ENCODE results near the gene SHANK3. TPM values are rescaled to one million over a fixed set of nuclear protein-coding genes. Genes with fewer than 3 reads are reported as not detected.

Gene SHANK3
- total and polyA plus RNA-seq, 2 experiments from 2014 or later: 3.3 to 14.4 TPM

DNA sequence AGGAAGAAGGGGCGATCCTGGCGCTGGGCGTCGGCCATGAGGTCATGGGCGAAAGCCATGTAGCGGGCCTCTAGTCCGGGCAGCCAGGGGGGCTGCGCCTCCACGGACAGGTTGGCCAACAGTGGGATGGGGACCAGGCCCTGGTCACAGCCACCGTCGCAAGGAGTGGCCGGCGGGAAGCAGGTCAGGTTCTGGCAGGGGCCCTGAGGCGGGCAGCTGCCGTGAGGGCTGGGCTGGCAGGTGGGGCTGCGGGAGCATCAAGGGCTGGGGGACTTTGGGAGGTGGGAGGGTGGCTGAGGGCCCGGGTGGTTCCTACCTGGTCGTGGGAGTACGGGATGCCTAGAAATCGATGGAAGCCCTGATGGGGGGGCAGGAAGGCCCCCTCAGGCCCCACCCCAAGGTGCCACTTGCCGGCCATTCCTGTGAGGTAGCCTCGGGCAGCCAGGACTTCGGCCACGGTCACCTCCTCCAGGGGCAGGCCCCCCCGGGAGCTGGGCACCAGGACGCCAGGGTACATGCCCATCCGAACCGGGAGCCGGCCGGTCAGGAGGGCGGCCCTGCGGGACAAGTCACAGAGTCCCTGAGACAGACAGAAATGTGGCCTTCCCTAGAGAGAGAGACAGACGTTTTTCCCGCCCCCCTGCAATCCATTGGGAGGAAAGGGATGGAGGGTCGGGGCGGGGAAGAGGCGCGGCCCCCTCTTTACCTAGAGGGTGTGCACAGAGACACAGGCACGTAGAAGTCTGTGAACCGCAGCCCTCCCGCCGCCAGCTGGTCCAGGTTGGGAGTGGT is 45.6 kb upstream of the SHANK3 start:
- no peaks in the 10 kb centered on the region for H3K36me3 ChIP-seq
- H3K9me3 ChIP-seq (ENCODE audit: low read depth): no peaks in the 10 kb centered on the region
- TF ChIP-seq, protein P1, sequence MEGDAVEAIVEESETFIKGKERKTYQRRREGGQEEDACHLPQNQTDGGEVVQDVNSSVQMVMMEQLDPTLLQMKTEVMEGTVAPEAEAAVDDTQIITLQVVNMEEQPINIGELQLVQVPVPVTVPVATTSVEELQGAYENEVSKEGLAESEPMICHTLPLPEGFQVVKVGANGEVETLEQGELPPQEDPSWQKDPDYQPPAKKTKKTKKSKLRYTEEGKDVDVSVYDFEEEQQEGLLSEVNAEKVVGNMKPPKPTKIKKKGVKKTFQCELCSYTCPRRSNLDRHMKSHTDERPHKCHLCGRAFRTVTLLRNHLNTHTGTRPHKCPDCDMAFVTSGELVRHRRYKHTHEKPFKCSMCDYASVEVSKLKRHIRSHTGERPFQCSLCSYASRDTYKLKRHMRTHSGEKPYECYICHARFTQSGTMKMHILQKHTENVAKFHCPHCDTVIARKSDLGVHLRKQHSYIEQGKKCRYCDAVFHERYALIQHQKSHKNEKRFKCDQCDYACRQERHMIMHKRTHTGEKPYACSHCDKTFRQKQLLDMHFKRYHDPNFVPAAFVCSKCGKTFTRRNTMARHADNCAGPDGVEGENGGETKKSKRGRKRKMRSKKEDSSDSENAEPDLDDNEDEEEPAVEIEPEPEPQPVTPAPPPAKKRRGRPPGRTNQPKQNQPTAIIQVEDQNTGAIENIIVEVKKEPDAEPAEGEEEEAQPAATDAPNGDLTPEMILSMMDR (IDR thresholded peaks at IDR 0.05; ENCODE audit: low read depth, low read length): no peak
- H3K4me3 ChIP-seq: peak overlapping the region; percentile 98
- no peak overlapping the region for H3K27ac ChIP-seq
- H3K4me1 ChIP-seq (ENCODE audit: low read depth): peaks cover 7% of the 10 kb centered on the region
- H3K27me3 ChIP-seq: no peaks in the 10 kb centered on the region
- no peak for DNase-seq (ENCODE audit: low read depth in 1 of 2, low spot score in 1 of 2)

DNA sequence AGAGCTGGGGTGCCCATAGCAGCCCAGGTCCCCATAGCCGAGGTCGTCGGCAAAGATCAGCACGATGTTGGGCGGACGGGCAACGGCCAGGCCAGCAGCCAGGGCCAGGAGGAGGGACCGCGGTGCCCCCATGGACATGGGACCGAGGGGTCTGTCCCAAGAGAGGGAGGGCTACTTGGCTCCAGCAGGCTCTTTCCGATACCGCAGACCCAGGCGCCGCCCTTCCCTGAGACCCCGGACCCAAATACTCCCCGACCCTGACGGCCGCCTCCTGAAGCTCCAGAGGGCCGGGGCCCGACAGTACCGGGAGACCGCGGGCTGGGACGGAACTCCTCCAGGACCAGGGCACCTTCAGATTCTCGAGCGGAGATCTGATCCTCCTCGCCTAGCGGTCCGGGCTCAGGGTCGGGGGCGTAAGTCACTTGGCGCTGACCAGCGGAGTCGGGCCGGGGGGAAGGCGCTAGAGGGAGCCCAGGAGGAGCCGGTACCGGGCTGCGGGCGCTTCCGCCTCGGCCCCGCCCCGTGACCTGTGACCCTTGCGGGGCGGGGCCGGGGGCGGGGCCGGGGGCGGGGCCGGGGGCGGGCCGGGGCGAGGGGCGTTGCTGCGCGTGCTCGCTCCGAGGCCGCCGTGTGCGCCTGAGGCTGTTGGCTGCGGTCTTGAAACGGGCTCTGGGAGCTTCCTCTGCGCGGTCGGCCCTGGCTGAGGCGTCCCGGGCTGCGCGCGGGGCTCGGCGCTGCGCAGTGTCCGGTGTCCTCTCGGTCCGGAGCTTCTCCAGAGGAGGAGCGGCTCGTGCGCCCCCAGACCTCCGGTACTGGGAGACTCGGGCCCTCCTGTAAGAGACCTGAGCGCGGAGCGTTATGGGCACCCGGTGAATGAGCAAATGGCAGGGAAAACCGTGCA is 44.7 kb upstream of the SHANK3 start, which contains the start of gene ARSA:
Gene ARSA, minus strand, starts transcription at position 511 of the 901 bp plus-strand sequence. Its CDS starts 373 bp downstream, at position 138.
- Histone ChIP-seq H3K27ac (peak within 1 kb of the TSS; percentile 40), H3K36me3 (no peaks in the 10 kb centered on the region)
- TF ChIP-seq, protein P1 (IDR thresholded peaks at IDR 0.05; ENCODE audit: low read depth, low read length): peak; percentile 24

DNA sequence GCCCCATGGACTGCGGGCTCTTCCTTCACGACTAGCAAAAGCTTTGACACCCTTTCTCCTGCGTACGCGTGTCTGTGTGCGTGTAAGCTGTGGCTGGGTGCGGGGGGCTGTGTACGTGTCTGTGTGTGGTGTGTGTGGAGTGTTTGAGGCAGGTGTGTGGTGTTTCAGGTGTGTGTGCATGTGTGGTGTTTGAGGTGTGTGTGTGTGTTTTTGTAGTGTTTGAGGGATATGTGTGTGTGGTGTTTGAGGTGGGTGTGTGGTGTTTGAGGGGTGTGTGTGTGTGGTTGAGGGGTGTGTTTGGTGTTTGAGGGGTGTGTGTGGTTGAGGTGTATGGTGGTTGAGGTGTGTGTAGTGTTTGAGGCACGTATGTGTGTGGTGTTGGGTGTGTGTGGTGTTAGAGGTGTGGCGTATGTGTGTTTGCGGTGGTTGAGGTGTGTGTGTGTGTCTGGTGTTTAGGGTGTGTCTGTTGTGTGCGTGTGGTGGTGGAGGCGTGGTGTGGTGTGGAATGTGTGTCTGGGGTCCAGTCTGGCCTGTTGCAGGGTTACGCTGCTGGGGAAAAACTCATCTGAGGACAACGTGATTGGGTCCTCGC is 44.0 kb upstream of the SHANK3 start:
- TF ChIP-seq, protein P1 (IDR thresholded peaks at IDR 0.05; ENCODE audit: low read depth, low read length): no peak
- no peak for DNase-seq (ENCODE audit: low read depth in 1 of 2, low spot score in 1 of 2)
- H3K4me3 ChIP-seq: peak overlapping the region; percentile 98
- no peaks in the 10 kb centered on the region for H3K9me3 ChIP-seq (ENCODE audit: low read depth)
- H3K4me1 ChIP-seq (ENCODE audit: low read depth): peaks cover 4% of the 10 kb centered on the region
- H3K36me3 ChIP-seq: no peaks in the 10 kb centered on the region
- H3K27me3 ChIP-seq: no peaks in the 10 kb centered on the region
- peak overlapping the region; percentile 40 for H3K27ac ChIP-seq

More for the DNA sequence above, 44.7 kb upstream of the SHANK3 start, which contains the start of gene ARSA:
- no peaks in the 10 kb centered on the region for H3K27me3 ChIP-seq
- peak; percentile 88 for DNase-seq (ENCODE audit: low read depth in 1 of 2, low spot score in 1 of 2)
- peaks cover 4% of the 10 kb centered on the region for H3K4me1 ChIP-seq (ENCODE audit: low read depth)
- no peaks in the 10 kb centered on the region for H3K9me3 ChIP-seq (ENCODE audit: low read depth)
- H3K4me3 ChIP-seq: peak within 1 kb of the TSS; percentile 98

DNA sequence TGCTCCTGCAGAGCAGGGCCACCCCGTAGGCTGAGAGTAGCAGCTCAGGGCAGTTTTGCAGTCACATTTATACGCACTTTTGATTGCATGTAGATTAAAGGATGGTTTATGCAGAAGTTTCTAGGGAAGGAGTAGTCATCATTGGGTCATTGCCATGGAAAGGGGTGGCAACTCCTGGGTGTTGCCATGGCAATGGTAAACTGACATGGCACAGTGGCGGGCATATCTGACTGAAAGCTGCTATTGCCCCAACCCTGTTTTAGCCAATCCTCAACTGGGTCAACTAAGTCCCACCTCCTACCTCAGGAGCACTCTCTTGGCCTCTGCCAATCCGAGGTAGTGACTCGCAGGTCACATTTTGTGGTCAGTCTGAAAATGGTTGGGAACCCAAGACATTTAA is 42.2 kb upstream of the SHANK3 start:
- Histone ChIP-seq H3K4me3 (no peak overlapping the region), H3K27me3 (no peaks in the 10 kb centered on the region), H3K36me3 (no peaks in the 10 kb centered on the region), H3K9me3 (ENCODE audit: low read depth) (no peaks in the 10 kb centered on the region), H3K4me1 (ENCODE audit: low read depth) (peaks cover 4% of the 10 kb centered on the region), H3K27ac (no peak overlapping the region)
- TF ChIP-seq, protein P1 (IDR thresholded peaks at IDR 0.05; ENCODE audit: low read depth, low read length): no peak
- no peak for DNase-seq (ENCODE audit: low read depth in 1 of 2, low spot score in 1 of 2)

DNA sequence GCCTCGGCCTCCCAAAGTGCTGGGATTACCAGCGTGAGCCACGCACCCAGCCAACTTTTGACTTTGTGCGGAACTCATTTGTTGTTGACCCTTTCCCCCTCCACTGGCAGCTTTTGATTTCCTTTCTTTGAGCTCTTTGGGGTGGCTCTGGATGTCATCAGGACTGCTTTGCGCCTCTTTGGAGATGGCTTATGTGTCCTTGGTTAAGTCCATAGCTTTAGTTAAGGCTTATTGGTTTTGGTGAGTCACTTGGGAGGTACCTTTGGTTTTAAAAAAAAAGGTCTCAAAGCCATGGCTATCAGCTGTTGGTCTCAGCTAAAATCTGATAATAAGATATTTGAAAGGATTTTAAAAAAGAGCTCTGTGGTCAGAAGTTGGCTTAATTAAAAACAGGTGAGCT is 39.5 kb upstream of the SHANK3 start:
- Histone ChIP-seq H3K9me3 (ENCODE audit: low read depth) (no peaks in the 10 kb centered on the region), H3K27me3 (no peaks in the 10 kb centered on the region), H3K36me3 (no peaks in the 10 kb centered on the region), H3K27ac (no peak overlapping the region), H3K4me3 (no peak overlapping the region), H3K4me1 (ENCODE audit: low read depth) (no peaks in the 10 kb centered on the region)
- TF ChIP-seq, protein P1 (IDR thresholded peaks at IDR 0.05; ENCODE audit: low read depth, low read length): no peak
- DNase-seq (ENCODE audit: low read depth in 1 of 2, low spot score in 1 of 2): no peak

All from cardiac muscle cell (in vitro differentiated cells and primary cell).